Activated CD4-positive, alpha-beta T cell treated with anti-CD3 and anti-CD28 coated beads, Interleukin-2, amount 10 ng/mL, durations not matched to agents 7 days and 5 days (primary cell): ENCODE data around the gene TTC28. TPM values are rescaled to one million over a fixed set of nuclear protein-coding genes. Genes with fewer than 3 reads are reported as not detected.

Source experiments
- CTCF ChIA-PET: fragments of 350-600 bp; sonication (Branson Sonifier 250); formaldehyde crosslinking; loops from one replicate; lab custom pipeline; 2021; ENCODE audit warnings: antibody characterized with exemption; lab: Charles Lee
- POLR2A ChIA-PET: fragments of 350-600 bp; sonication (Branson Sonifier 250); formaldehyde crosslinking; loops from one replicate; lab custom pipeline; 2021; ENCODE audit warnings: antibody characterized with exemption; lab: Charles Lee
- DNase-seq: peaks from one replicate; pipeline ENCODE4 v3.0.0-alpha.2; 2020
- H3K27ac Mint-ChIP-seq: one replicate; pipeline ENCODE4 v1.8.0; 2021; ENCODE audit warnings: mild to moderate bottlenecking, moderate library complexity, mixed read lengths
- H3K27me3 Mint-ChIP-seq: one replicate; pipeline ENCODE4 v1.8.0; 2021; ENCODE audit warnings: mixed read lengths
- H3K36me3 Mint-ChIP-seq: one replicate; pipeline ENCODE4 v1.8.0; 2021; ENCODE audit warnings: low read depth, mixed read lengths
- H3K4me1 Mint-ChIP-seq: one replicate; pipeline ENCODE4 v1.8.0; 2021; ENCODE audit warnings: mixed read lengths
- H3K4me3 Mint-ChIP-seq: one replicate; pipeline ENCODE4 v1.8.0; 2021; ENCODE audit warnings: mild to moderate bottlenecking, moderate library complexity, mixed read lengths
- H3K9me3 Mint-ChIP-seq: one replicate; pipeline ENCODE4 v1.8.0; 2021; ENCODE audit warnings: mixed read lengths
- total RNA-seq, 2 experiments: library from RNA; stranded (reverse); gene quantifications; one replicate each; pipeline ENCODE4 v1.2.3, GENCODE V29; 2021

The TTC28 gene
- total RNA-seq, 2 experiments from 2014 or later, result 0.74 to 1.2 TPM

DNA sequence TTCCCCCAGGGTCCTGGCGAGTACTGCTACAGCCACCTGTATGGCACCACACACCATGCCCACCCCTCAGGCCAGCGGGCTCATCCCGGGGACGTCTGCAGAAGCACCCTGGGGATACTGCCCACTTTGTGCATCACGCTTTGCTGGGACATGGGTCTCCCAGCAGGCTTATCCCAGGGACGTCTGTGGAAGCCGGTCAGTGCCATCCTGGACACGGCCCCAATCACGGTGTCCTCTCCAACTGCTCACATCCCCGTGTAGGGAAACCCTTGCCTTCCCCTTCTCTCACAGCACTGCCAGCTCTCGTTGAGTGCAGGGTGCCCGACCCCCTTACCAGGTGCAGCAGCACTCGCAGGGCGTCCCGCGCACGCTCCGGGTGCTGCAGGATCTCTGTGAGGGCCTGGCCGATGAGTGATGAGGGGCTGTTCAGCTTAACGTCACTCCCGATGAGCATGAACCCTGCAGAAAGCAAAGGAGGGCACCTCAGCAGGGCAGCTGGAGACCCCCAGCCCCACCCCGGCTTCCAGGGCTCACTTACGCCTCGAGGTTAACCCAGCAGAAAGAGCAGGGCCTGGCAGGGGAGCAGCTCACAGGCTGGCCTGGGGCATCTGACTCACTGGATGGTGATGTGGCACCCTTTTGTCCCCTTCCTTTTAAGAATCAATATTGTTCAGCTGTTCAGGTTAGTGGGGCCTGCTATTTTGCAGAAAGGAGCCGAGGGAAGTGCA lies 683.7 kb downstream of the TTC28 start:
- H3K36me3 Mint-ChIP-seq, result no peaks in the 10 kb centered on the region
- H3K27me3 Mint-ChIP-seq, result no peaks in the 10 kb centered on the region
- H3K27ac Mint-ChIP-seq, result no peak overlapping the region
- no peak for DNase-seq
- ChIA-PET CTCF (no interaction called here), POLR2A (no interaction called here)
- no peaks in the 10 kb centered on the region for H3K4me1 Mint-ChIP-seq
- no peaks in the 10 kb centered on the region for H3K9me3 Mint-ChIP-seq
- H3K4me3 Mint-ChIP-seq, result no peak overlapping the region

DNA sequence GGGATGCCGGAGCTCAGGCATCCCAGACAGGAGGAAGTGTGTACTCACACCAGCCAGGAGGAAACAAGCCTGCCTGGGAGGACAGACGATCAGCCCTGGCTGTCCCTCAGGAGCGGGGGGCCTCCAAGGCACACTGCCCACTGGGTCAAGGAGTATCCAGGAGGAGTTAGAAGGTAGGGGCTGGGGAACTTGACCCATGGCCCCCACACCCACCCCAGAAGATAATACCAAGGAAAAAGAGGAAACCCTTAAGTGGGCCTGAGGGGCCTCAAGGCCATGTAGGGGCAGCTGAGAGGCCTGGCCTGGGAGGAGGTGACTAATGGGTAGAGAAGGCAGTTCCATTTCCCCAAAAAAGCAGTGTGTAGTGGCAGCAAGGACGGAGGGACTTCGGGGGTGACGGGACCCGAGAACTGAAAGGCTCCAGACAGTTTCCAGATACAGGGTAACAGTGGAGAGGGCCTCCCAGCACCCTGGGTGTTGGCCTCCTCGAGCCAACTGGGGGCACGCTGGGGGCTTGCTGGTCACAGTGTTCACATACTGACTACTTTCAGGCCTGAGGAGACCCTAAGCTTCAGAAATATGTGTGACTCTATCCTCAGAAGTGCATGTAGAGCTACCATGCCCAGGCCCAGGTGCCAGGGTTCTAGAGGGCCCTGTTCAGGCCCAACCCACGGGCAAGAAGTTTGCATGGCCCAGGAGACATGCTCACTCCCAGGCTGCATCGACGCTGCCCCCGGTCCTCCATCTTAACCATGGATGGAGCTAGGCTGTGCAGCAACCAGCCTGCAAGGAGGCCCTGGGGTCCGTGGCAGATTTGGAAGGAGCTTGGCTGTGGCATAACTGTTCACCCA lies 684.9 kb downstream of the TTC28 start:
- Mint-ChIP-seq H3K4me1 (no peaks in the 10 kb centered on the region), H3K27ac (no peak overlapping the region), H3K4me3 (no peak overlapping the region), H3K27me3 (no peaks in the 10 kb centered on the region), H3K9me3 (no peaks in the 10 kb centered on the region), H3K36me3 (no peaks in the 10 kb centered on the region)
- CTCF ChIA-PET, result no interaction called here
- POLR2A ChIA-PET, result no interaction called here
- DNase-seq, result no peak

DNA sequence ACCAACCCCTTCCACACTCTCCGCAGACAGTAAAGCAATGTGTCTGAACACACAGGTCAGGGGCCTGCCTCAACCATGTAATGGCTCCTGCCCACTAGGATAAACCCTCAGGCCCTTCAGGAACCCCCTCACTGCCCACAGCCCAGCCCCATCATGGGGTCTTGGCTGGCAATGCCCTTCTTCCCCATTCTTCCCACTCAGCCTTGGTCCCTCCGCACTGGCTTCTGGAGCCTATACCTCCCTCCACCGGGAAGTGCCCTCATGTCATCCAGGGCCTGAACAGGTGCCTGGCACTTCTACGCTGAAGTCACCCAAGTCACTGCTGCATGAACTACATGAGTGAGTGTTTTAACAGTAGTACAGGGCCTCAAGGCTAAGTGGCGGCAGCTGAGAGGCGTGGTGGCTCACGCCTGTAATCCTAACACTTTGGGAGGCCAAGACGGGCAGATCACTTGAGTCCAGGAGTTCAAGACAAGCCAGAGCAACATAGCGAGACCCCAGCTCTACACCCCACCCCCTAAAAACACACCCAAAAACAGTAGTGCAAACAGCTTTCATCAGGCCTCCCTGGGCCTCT lies 685.8 kb downstream of the TTC28 start:
- Mint-ChIP-seq H3K4me3 (no peak overlapping the region), H3K27me3 (no peaks in the 10 kb centered on the region), H3K27ac (no peak overlapping the region), H3K36me3 (no peaks in the 10 kb centered on the region), H3K9me3 (no peaks in the 10 kb centered on the region), H3K4me1 (no peaks in the 10 kb centered on the region)
- CTCF ChIA-PET, result no interaction called here
- no peak for DNase-seq
- POLR2A ChIA-PET, result no interaction called here

DNA sequence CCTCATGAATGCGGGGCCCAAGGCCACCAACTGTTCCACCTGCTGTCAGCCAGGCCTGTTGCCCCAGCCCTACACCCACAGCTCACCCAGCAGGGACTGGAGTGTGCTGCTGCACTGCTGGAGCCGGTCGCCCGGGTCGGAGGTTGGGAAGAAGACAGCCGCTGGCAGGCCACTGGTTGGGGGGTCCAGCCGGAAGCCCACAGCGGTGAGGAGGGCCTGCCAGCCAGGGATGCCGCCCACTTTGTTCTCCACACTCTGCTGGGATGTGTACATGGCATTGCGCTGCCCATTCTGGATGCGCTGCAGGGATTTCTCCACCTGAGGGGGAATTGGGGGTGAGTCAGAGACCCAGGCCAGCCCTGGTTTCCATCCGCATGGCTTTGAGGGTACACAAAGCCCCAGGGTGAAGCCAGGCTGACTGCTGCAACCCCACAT lies 686.4 kb downstream of the TTC28 start:
- no peaks in the 10 kb centered on the region for H3K36me3 Mint-ChIP-seq
- no peak overlapping the region for H3K27ac Mint-ChIP-seq
- DNase-seq, result no peak
- ChIA-PET POLR2A (no interaction called here), CTCF (no interaction called here)
- H3K27me3 Mint-ChIP-seq, result no peaks in the 10 kb centered on the region
- H3K4me1 Mint-ChIP-seq, result peaks cover 1% of the 10 kb centered on the region
- no peak overlapping the region for H3K4me3 Mint-ChIP-seq
- H3K9me3 Mint-ChIP-seq, result no peaks in the 10 kb centered on the region

DNA sequence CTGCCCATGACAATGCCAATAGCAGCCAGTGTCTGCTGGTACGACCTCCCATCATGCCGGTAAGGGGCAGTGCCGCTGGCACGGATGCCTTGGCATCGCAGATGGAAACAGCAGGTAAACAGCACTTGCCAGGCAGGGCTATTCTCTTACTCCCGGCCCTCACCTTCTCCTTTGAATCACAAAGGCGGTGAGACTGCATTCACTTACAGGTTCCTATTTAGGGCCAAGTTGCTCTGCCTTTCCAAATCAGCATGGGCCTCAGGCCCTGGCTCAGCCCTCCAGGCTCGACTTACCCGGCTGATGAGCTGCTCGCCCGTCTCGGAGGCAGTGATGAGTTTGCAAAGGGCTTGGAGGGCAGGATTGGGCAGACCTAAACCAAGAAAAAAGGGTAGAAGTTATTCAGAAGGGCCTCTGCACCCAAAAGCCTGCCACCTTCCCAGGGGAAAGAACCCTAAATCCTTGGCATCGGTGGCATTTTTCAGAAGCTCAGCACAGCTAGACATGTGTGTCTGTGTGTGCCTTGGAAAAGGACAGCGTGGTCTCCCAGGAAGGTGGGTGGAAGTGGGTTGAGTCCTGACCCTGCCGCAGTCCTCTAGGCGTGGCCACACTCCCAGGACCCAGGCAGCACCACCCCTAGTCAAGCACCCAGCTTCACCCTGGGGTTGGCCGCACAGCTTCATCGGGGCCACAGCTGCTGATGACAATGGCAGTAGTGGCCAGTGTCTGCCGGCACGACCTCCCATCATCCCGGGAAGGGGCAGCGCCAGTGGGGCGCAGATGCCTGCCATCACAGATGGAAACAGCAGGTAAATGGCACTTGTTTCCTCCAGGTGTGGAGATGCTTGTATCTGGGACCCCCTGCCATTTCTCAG lies 687.1 kb downstream of the TTC28 start:
- no peaks in the 10 kb centered on the region for H3K9me3 Mint-ChIP-seq
- no peak for DNase-seq
- POLR2A ChIA-PET, result no interaction called here
- no peak overlapping the region for H3K27ac Mint-ChIP-seq
- H3K4me1 Mint-ChIP-seq, result peaks cover 4% of the 10 kb centered on the region
- CTCF ChIA-PET, result no interaction called here
- H3K27me3 Mint-ChIP-seq, result no peaks in the 10 kb centered on the region
- H3K36me3 Mint-ChIP-seq, result no peaks in the 10 kb centered on the region
- no peak overlapping the region for H3K4me3 Mint-ChIP-seq

DNA sequence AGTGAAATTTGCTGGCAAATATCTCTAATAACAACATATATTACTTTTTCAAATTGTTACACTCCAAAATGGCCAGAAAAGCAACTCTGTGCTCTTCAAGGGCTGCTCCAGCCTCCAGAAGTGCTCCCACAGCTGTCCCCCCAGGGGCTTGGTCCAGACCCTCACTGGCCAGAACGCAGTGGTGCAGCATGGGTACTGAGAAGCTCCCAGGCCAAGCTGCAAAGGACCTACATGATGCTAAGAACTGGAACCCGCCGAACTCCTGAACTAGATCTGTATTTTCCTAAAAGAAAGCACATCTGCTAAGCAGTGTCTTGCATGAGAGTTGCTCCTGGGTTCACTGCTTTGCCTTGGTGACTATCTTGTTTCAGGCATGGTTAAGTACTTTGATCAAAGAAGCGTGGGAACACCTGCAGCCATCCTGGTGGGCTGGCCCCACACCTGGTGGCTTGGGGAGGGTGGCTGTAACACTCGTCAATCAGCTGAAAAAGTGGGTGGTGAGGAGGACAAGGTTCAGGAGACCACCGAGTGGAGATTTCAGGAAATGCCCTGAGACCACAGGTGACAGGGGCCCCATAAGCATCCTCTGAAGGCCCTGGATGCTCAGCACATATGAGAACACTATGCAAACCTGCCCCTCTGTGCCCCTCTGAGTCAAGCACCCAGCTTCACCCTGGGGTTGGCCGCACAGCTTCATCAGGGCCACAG lies 687.9 kb downstream of the TTC28 start:
- Mint-ChIP-seq H3K27ac (no peak overlapping the region), H3K27me3 (no peaks in the 10 kb centered on the region), H3K9me3 (no peaks in the 10 kb centered on the region), H3K4me3 (no peak overlapping the region), H3K36me3 (no peaks in the 10 kb centered on the region), H3K4me1 (peaks cover 4% of the 10 kb centered on the region)
- DNase-seq, result no peak
- ChIA-PET CTCF (no interaction called here), POLR2A (no interaction called here)

DNA sequence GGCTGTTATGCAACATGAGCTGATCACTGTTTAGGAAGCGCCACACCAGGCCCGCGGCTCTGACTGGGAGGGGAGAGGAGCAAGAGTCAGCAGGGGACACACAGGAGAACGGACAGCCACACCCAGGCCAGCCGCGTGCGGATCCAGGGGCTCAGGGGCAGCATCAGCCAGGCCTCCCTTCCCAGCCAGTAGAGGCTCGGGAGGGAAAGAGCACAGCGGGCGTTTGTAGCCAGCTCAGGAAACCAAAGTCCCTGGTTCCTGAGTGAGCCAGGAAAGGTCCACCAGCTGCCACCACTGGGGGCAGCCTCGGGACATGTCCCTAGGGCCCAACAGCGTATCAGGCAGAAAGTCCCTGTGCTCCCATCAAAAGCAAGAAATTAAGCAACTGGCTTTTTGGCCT lies 688.8 kb downstream of the TTC28 start:
- Mint-ChIP-seq H3K4me3 (no peak overlapping the region), H3K27ac (peak overlapping the region; percentile 28), H3K36me3 (no peaks in the 10 kb centered on the region), H3K9me3 (no peaks in the 10 kb centered on the region), H3K27me3 (no peaks in the 10 kb centered on the region), H3K4me1 (peaks cover 4% of the 10 kb centered on the region)
- CTCF ChIA-PET, result no interaction called here
- POLR2A ChIA-PET, result no interaction called here
- no peak for DNase-seq

DNA sequence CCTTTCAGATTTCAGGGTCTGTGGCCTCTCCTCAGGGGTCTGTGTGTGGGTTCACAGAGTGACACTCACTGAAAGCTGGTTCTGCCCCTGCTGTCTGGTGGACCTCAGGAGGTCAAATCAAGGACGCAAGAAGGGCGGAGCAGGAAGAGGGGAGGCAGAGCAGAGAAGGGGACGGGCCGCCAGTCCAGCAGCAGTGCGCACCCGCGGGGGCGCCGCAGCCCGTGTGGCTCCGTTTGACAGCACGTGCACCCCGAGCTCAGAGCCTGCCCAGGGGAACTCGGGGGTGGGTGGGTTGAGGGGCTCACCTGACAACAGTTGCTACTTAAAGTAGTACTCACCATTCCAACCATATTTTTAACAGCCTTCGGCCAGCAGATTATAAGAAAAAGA lies 689.2 kb downstream of the TTC28 start:
- H3K4me1 Mint-ChIP-seq, result peaks cover 4% of the 10 kb centered on the region
- no peaks in the 10 kb centered on the region for H3K27me3 Mint-ChIP-seq
- peak overlapping the region; percentile 28 for H3K27ac Mint-ChIP-seq
- no peak for DNase-seq
- no peak overlapping the region for H3K4me3 Mint-ChIP-seq
- ChIA-PET POLR2A (no interaction called here), CTCF (no interaction called here)
- H3K9me3 Mint-ChIP-seq, result no peaks in the 10 kb centered on the region
- H3K36me3 Mint-ChIP-seq, result no peaks in the 10 kb centered on the region

DNA sequence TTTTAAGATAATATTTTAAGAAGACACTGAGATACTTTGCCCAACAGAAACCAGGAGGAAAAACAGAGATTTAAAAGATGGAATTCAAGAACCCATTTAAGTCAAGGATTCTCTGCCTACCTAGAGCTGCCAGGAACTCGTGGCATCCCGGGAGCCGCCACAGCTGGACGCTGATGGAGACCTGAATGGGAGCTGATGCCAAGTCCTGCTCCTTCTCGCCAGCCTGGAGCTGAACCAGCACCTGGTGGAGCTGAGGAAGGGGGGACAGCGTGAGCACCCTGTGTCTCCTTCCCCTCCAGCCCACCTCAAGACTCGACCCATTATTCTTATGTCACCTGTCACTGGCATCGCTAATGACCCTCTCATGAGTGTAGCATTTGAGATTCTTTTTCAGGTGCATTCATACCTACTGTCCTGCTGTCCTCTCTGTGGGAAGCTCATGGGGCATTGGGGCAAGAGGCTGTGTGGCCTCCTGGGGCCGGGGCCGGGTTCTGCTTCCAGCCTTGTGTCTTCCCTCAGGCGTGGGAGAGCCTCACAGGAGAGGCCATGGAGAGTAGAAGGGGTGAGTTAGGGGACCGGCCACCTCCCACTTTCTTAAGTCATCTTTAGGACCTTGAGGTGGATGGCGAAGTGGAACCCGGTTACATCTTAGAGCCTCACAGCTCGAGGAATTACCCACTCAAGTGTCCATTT lies 689.7 kb downstream of the TTC28 start:
- Mint-ChIP-seq H3K27ac (no peak overlapping the region), H3K9me3 (no peaks in the 10 kb centered on the region), H3K4me1 (peaks cover 4% of the 10 kb centered on the region), H3K27me3 (no peaks in the 10 kb centered on the region), H3K4me3 (no peak overlapping the region), H3K36me3 (no peaks in the 10 kb centered on the region)
- POLR2A ChIA-PET, result no interaction called here
- DNase-seq, result no peak
- CTCF ChIA-PET, result no interaction called here

DNA sequence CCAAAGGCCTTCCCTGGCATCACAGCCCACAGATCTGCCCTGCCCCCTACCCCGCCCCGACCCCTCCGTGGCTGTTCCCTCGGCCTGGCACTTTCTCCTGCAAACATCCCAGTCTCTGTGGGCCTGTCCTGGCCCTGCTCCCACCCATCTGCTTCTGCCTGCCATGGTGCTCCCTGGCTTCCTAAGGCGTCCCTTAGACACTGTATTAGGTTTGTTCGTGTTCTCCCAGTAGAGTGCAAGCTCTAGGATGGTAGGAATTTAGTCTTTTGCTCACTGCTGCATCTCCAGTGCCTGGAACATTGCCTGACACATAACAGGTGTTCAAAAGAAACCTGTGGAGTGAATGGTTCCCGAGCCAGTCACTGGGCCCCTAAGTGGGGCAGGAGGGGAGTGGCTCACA lies 690.9 kb downstream of the TTC28 start:
- Mint-ChIP-seq H3K4me3 (no peak overlapping the region), H3K27ac (no peak overlapping the region), H3K36me3 (no peaks in the 10 kb centered on the region), H3K27me3 (no peaks in the 10 kb centered on the region), H3K9me3 (no peaks in the 10 kb centered on the region), H3K4me1 (peaks cover 4% of the 10 kb centered on the region)
- DNase-seq, result no peak
- ChIA-PET CTCF (interaction anchor here (1.2 kb wide), 1 partner anchor 10 kb away, joined by 3 read pairs; no protein-coding TSS in a partner anchor), POLR2A (no interaction called here)

DNA sequence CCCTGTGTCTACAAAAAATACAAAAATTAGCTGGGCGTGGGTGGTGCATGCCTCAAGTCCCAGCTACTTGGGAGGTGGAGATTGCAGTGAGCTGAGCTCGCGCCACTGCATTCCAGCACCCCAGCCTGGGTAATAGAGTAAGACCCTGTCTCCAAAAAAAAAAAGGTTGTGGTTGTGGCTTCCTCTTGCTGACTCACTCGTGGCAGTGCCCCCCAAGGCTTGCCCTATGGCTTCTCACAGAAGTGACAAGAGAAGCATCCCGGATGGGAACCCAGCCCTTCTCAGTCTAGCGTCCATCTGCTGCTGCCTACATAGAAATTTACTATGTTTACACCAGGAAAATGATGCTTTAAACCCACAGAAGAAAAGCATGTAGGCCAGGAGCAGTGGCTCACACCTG lies 692.1 kb downstream of the TTC28 start:
- no peak for DNase-seq
- peak overlapping the region; percentile 13 for H3K27ac Mint-ChIP-seq
- H3K4me1 Mint-ChIP-seq, result peaks cover 4% of the 10 kb centered on the region
- ChIA-PET CTCF (interaction anchor here (0.6 to 1.2 kb wide), 2 partner anchors 11 to 712 kb away, joined by 3 read pairs; no protein-coding TSS in a partner anchor), POLR2A (no interaction called here)
- no peaks in the 10 kb centered on the region for H3K27me3 Mint-ChIP-seq
- H3K9me3 Mint-ChIP-seq, result no peaks in the 10 kb centered on the region
- H3K4me3 Mint-ChIP-seq, result no peak overlapping the region
- no peaks in the 10 kb centered on the region for H3K36me3 Mint-ChIP-seq

DNA sequence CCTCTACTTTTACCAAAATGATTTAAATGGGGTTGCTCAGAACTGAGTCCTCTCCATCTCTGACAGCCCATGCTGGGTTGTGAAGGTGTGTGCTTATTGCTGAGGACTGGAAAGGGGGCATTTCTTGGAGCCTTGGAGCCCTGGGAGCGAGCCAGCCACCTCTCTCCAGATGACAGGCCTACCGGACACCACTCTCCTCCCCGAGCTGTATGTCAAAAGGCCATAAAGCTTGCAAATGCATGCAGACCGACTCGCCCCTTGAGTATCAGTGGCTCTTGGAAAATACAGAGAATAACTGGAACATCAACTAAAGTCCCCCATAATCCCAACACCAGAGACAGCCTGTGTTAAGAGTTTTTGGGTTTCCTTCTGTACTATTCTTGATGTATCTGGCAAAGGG lies 692.7 kb downstream of the TTC28 start:
- no peaks in the 10 kb centered on the region for H3K9me3 Mint-ChIP-seq
- no peaks in the 10 kb centered on the region for H3K27me3 Mint-ChIP-seq
- POLR2A ChIA-PET, result no interaction called here
- H3K27ac Mint-ChIP-seq, result no peak overlapping the region
- DNase-seq, result no peak
- CTCF ChIA-PET, result no interaction called here
- H3K4me3 Mint-ChIP-seq, result no peak overlapping the region
- peaks cover 4% of the 10 kb centered on the region for H3K4me1 Mint-ChIP-seq
- no peaks in the 10 kb centered on the region for H3K36me3 Mint-ChIP-seq
